HG03558 (cell line): ENCODE results near the gene ADCY2.
"Not testable (repeated sequence)": the region's sequence is repeated elsewhere in the genome, so short reads cannot be mapped to it uniquely, and the experiment has no call there.

Experiments used
- ATAC-seq: cut with Tn5 transposase; IDR thresholded peaks from one replicate; pipeline ENCODE4 v1.9.1; 2021; ENCODE audit warnings: moderate number of reproducible peaks; ENCODE audit not compliant: unreplicated experiment; ENCODE audit errors: extremely low read depth

Gene ADCY2

DNA sequence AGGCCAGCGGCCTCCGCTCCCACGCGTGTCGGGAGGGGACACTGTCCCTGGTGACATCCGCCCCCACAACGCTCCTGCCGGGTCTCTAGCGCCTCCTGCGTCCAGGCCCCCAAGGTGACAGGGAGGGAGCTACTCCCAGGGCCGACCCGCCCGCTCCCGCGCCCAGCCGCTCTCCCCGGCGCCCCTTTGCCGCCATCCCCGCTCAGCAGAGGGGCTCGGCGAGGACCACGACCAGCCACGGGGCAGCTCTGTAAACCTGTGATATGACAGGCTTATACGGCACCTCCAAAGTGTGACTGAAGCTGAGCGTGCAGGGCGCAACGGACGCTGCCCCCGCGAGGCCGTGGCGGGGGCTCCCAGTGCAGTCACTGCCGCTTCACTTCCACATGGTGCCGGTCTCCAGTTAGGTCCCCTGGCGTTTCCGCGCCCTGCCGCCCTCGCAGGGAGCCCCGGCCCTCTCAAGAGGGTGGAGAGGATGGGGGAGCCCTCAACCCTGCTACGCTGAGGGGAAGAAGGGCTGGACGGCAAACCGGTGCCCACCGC is 978 bp upstream of the ADCY2 start:
- no peak for ATAC-seq

DNA sequence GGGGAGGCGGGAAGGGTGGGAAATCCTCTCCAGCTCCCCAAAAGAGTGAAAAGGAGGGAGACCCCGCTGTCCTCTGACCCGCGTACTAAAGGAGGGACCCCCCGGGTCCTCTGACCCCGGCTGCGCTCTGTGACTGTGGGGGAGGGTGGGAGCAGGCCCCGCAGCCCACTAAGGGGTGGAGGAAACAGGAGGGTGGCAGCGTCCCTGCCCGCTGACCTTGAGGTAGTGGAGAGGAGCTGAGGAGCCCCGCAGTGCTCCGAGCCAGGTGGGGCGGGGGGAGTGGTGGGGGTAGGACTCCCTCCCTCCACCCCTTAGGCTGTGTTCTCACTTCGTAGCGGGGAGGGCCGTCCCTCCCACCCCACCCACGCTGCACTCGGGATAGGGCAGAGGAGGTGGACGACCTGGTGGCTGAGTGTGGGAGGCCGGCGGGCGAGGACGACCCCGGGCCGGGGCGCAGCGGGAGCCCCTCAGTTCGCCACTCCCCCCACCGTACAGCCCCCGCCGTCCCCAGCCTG is 449 bp upstream of the ADCY2 start:
- ATAC-seq: no peak

DNA sequence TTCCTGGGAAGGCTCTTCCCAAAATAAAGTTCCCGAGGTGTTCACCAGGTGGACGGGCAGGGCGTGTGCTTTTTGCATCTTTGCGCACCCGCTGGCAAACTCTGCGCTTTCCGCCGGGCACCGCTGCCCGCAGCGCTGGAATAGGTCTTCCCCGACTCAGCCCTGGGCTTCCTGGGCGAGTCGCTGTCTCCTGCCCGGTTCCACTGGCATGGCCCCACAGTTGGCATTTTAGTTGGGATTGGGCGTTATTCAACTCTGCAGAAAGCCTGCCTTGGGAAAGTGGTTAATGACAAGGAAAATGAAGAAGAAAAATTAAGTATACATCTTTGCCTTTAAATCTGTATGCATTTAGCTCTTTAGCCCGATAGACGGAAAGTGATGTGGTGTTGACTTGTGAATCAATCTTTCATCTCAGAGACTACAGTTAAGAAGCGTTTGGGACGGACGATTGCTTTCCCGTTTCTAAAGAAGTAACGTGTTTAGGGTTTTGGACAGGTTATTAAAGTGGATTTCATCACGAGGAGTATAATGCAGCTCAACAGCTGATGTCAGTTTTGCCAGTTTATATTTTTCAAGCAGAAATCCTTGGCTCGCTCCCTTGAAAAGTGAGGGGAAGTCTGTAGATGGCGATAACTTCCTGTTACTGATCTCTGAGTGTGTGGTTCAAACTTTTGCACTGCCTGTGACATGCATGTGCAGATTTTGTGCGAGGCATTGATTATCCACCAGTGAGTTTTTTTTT is 946 bp downstream of the ADCY2 start:
- no peak for ATAC-seq

DNA sequence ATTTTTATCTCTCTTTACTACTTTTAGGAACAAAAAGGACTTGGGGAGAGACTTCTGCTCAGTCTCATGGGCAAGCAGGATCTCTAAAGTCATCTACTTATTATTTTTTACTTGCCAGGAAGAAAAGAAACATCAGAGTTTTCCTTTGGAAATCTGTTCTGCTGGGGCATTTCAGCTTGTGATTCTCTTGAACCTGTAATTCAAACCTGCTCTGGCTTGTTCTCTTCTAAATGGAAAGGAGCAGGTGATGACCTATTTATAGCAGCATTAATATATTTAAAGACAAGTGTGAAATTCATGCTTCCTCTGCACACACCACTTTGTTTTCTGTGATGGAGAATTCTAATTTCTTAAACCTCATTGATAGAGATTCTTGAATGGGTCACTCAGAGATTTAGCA is 2.0 kb downstream of the ADCY2 start:
- ATAC-seq: no peak

DNA sequence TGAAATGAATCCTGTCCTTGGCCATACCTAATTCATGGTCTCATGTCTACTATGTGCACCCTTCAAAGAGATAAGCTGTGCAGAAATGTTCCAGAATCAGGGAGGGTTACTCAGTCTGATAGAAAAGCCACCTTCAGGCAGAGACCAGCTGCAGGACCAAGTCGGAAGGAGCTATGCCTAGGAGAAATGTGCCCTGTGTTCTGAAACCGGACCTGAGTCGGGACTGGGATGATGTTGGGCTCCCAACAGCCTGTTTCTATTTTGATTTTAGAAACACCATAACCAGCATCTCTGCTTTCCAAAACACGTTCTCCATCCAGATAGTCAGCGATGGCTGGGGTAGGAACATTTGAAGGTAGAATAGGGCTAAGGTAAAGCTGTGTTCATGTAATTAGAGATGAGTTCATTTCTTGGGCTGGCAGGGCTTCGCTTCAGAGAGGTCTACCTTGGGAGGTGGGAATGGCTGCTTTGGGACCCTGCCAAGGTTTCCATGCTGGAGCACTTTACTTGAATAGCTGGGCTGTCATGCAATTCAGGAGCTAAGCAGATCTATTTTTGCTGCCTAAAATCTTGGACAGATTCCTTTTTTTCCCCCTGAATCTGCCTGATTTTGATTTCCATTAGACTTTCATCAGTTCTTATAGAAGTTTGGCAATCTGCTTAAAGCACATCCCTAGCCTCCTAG is 2.8 kb downstream of the ADCY2 start:
- ATAC-seq: no peak

DNA sequence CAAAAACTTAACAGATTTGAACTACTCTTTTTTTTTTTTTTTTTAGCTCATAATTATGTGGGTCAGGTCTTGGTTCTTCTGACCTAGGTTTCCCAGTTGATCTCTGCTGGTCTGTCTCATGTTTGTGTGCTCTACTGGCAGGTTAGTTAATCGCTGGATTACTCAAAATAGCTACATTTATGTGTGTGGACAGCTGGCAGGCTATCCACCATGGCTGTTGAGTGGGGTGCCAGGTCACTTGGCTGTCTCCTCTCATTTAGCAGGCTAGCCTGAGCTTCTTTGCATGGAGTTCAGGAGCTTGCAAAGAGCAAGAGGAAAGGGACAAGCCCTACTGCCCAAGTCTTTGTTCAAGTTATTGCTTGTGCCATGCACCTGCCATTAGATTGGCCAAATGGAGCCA is 9.3 kb downstream of the ADCY2 start:
- no peak for ATAC-seq

DNA sequence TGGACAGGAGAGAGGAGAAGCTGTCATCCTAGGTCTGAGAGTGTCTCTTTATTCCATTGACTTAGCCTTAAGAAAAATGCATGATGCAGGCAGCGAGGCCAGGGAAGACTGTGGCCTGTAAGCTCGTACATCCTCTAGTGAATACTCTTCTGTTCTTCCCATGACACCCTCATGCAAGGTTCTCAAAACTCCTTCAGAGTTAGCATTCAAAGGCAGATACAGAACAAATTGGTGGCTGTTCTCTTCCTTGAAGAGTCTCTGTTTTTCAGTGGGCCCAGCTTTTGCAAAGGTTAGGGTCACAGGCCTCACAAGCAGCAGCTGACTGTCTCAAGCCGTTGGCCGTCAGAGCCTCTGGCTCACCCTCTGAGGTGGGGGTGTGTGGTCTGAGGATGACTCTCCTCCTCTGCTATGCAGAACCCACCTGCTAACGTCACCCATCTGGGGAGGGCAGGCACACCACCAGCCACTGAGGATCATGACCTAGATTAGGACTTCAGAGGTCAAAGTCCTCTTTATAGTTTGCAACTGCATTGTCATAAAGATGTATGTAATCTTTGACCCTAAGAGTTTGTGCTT is 15.1 kb downstream of the ADCY2 start:
- ATAC-seq: no peak

DNA sequence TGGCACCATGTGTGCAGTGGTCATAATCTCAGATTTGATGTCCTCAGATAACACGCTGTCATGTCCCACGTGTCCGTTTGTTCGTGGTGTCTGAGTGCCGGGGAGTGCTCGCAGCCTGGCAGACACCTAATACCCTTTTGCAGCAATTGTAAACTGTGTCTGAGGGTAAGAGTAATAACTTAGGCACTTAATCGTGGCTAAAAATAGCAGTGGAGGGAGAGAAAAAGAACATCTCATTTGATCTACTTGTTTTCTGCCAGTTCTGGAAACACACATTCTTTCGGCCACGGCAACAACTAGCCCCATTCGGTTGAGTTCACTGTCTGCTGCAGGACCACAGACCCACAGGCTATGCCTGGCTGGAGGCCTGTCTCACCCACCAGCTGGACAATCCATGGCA is 16.5 kb downstream of the ADCY2 start:
- ATAC-seq: no peak

DNA sequence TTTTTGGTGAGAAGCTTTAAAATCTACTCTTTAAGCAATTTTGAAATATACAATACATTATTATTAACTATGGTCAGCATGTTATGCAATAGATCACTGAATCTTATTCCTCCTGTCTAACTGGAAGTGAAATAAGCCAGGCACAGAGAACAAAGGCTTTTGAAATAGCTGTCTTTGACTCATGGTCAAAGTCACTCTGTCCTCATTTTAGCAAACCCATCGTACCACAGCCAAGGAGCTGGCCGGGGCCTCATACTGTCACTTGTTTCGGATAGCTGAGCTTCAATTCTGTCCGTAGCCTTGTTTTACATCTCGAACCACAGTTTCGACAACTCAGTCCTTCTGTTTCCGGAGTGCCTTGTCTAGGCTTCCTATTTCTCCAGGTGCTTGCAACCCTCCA is 19.2 kb downstream of the ADCY2 start:
- ATAC-seq: no peak

DNA sequence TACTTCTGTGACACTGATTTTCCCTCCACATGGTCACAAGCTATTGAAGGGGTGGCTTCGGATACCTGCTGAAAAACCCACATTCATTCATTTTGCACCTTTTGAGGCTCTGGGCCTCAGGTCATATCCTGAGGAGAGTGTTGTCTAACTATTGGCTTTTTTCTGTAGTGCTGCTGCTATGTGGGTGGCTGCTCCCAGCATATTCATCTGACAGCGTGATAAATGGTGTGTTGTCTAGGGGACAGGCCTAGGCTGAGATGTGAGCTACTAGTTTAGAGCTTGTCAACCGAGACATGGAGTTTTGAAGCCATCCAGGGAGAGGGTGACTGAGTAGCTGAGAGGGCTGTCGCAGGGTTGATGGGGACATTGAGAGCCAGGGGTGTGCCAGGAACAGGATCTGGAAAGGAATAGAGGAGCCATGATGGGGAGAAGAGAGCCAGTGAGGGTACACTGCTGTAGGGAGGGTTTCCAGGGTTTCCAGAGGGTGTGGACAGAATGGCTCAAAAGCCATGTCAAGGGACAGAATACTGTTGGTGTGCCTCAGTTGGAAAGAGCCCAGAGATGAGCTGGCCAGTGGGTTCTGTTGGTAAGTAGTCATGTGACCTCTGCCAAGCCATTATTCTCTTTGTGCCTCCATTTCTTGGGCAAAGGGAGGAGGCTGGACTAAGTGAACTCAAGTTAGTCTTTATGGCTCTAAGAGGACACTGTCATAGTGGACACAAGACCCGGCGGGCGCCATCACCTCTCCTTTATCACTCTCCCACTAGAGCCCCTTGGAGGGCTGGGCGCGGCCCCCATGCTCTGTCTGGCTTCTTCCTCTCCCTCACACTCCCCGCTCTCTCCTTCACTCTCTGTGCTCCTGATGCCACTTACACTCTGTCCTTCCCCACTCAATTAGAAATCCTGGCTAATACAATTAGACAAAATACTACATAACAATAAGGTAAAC is 19.9 kb downstream of the ADCY2 start:
- ATAC-seq: no peak

DNA sequence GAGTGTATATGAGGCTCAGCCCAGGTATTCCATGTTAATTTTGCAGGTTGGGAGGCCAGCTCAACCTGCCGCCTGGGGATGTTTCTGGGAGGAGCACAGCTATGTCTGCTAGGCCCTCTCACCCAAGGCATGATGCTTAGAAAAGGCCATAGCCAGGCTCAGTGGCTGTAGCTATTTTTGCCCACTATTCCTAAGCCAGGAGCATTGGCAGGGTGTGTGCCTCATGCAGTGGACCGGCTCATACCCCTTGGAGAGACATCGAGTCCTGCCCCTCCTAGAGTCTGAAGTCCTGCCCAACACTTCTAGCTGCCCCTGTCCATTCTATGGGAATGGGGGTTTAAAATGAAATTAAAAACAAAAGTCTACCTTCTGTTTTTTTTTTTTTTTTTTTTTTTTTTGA is 22.3 kb downstream of the ADCY2 start:
- ATAC-seq: no peak

DNA sequence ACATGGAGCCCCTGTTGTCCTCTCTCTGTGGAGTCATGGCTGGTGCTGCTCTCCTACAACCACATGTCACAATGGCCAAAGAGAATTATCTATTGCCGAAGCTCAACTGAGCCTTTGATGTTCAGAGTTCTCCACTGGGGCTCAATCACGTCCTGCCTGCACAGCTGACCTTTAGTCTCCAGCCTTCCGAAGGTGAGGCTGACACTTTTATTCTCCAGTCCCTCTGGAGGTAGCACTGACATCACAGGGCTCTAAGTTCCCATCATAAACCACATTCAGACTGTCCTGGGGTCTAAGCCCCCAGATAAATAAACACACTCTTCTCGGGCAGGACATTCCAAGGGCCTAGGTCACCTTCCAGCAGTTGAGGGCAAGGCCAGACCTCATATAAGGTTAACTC is 23.4 kb downstream of the ADCY2 start:
- ATAC-seq: no peak

DNA sequence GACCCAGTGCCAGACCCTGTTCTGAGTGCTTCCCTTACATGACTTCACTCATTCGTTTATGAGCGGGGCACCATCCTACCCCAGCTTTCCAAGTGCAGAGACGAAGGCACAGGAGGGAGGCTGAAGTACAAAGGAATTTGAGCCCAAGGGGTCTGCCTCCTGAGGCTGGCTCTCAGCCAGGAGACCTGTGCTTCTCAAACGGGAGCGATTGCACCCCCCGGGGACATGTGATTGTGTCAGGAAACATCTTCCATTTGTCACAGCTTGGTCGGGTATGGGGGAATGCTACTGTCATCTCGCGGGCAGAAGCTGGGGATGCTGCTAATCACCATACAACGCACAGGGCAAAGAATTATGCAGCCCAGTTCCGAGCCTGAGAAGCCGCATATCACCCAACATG is 23.9 kb downstream of the ADCY2 start:
- no peak for ATAC-seq

DNA sequence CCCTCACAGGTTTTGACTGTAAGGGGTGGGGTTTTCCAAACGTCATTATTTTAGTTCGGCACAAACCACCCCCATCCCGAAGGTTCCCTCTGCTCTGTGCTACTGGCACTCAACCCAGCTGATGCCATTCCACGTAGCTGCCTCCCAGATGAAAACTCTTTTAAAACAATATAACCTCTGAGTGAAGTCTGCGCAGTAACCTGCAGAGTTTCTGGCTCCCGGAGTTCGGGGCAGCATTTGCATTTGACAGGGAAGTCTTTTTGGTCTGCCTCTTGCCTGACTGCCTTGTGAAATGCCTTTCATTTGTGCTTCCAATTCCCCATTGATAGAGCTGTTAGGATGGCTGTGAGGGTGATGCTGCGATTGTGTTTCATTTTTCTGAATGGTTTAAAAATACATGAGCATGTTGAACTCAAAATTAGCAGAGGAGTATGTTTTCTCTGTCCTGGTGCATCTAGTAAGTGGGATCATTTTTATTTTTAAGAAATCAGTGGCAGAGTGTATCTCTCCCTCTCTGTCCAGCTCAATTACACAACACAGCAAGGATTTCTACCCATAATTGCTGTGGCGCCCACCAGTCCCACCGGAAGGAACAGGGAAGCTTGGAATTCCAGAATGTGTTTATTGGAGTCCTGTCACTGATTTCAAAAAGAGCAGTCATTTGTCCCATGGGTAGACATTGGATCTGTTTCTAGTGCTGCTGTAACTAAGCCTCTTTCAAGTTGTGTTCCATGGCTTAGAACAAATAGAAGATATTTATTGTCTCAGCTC is 24.8 kb downstream of the ADCY2 start:
- ATAC-seq: no peak

DNA sequence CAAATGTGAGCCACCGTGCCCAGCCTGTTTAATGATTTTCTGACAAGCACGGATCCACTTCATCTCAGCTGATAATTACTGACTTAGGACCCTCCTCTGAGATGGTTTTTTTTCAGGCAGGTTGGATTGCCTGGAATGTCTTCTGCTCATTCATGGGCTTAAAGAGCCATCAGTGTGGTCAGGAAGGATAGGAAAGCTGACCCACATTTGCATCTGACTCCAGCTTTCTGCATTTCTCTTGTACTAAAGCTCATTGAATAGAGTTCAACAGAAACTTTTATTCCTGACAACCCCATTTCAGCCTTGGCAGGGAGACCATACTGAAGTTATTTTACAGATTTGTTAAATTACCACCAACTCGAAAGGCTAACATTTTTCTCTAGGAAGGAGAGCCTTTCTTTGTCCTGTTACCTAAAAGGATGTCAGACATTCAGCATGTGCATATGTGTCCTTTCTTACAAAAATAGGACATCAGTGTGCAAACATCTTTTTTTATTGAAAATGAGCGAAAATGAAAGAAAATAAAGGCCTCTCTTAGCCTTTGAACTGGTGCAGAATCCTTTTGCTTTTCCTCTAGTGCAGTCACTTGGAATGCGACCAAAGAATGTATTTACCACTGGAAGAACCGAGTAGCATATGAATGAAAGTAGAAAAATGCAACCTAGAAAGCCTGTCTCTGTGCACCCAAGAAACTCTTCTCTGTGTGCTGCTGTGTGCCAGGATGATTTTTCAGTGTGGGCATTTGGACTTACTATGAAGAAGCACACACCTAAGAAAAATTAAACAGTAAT is 26.6 kb downstream of the ADCY2 start:
- ATAC-seq: no peak

DNA sequence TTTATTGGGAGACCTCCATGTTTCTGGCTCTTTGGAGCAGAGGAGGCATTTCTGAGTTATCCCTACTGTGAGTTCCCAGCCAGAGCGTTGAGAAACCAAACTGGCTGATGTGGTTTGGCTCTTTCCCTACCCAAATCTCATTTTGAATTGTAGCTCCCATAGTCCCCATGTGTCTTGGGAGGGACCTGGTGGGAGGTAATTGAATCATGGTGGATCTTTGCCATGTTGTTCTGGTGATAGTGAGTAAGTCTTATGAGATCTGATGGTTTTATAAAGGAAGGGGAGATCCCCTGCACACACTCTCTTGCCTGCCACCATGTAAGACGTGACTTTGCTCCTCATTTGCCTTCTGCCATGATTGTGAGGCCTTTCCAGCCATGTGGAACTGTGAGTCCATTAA is 27.3 kb downstream of the ADCY2 start:
- ATAC-seq: not testable (repeated sequence)

DNA sequence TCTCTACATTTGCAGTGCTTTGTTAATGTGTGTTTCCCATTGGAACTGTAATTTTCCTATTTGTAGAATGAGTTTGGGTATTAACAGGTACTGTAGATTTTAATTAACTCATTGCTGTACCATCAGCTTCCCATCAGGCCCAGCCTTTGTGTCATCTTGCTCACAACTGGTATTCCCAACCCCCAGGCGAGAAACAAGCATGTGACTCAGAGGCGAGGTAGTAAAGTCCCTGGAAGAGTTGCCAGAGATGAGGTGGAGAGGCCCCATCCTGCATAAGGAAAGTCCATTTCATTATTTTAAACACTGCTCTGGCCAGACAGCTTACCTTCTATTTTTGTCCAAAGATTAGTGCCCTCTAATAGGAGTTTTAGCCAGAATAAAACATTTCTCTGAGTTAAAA is 29.9 kb downstream of the ADCY2 start:
- ATAC-seq: no peak

DNA sequence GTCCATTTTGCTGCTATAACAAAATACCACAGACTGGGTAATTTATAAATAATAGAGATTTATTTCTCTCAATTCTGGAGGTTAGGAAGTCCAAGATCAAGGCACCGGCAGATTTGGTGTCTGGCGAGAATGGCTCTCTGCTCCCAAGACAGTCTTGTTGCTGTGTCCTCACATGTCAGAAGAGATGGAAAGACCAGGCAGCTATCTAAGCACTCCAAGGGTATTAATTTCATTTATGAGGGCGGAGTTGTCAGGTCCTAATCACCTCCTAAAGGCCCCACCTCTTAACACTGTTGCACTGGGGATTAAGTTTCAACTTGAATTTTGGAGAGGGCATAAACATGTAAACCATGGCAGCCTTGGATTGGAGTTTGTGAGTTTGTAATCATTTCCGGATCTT is 30.3 kb downstream of the ADCY2 start:
- no peak for ATAC-seq

DNA sequence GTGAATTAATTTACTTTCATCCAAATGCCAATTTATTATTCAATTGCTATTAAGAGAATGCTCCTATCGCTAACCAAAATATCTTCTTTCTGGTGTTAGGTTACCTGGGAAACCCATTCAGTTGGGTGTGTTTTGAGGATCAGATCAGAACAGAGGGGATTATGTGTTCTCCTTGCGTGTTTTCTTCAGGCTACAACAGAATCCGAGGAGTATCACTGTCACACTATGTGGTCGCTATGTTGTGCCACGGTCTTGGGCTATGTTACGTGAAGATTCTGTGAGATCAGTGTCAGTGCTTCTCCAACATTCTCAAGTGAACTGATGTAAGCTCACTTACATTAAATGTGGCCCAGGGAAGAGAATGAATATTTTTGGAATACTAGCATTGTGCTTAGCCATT is 39.0 kb downstream of the ADCY2 start:
- ATAC-seq: no peak
